TTC549 (cell line): ENCODE results near the gene JCHAIN.

Experiments used
- FAIRE-seq: peaks from 2 replicates; lab custom pipeline; 2012; peaks lifted over from hg19 to GRCh38; lab: Jason Lieb, UNC

The JCHAIN gene

DNA sequence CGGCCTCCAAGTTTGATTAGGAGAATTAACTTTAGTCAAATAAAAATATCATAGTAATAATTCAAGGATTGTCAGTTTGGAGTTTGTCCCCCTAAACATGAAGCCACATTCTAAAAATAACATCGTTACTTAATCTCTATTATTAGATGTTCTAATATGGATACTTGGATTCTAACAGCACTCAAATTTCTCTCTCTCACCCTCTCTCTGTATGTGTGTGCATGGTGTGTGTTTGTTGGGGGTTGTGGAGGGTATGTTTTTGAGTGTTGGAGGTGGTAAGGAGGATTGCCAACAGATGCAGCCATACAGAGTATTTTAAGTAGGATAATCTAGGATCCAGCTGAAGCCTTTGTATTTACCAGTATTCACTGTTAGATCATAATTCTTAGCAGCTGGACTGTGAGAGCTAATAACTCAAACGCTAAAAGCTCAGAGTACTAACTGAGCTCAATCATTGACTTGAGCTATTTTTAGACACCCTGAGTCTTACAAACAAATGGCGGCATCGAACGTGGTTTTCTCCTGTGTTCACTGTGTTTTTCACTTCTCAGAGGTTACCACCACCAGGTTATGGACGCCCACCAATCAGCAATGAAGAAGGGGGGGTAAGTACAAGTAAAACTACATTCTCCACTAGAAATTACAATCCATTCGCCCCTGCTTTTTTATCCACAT lies 28.9 kb downstream of the JCHAIN start:
- FAIRE-seq: no peak

DNA sequence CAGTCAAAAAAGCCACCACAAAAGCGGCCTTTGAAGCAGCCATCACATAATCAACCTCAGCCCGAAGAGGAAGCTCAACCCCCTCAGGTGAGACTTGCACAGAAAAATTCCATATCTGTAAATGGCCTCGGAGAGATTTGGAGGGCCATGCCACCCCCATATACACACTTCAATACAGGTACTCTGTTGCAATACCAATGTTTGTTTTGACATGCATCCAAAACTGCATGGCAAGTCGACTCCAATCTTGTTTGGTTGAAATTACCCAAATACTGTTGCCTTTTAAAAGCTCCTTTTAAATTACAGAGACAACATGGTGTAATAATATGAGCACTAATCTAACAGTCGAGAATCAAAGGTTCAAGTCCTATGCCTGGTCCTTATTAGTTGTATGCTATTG lies 31.8 kb downstream of the JCHAIN start:
- no peak for FAIRE-seq

DNA sequence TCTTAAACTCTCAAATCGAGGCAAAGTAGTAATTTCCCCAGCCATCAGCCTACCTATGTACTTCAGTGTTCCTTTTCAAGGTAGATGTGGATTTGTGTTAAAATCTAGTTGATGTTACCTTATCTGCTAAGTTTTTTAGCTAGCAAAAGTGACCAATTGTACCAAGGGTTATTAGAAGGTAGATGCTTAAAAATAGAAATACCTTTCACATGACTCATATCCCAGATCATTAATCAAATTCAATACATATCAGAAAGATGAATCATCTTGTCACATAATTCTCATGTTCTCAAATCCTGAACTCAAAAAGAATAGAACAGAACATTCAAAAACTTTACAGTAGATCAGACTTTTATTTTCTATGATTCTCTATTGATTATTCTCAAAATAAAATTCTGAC lies 34.3 kb downstream of the JCHAIN start:
- FAIRE-seq: no peak

DNA sequence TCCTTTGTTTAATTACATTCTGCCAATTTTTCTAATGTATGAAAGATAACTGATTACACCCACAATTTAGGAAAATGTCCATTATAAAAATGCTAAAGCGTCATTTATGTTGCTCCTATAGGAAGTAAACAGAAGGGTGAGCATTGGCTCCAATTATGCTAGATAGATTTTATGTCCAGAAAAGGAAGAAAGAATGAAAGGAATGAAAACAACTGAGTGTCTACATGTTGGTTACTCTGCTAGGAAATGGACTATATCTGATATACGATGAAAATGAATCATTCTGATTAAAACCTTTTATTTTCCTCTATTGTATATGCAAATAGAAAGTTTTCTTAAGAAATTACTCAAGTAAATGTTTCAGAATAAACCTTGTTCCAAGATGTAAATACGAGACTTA lies 36.1 kb downstream of the JCHAIN start:
- FAIRE-seq: no peak

DNA sequence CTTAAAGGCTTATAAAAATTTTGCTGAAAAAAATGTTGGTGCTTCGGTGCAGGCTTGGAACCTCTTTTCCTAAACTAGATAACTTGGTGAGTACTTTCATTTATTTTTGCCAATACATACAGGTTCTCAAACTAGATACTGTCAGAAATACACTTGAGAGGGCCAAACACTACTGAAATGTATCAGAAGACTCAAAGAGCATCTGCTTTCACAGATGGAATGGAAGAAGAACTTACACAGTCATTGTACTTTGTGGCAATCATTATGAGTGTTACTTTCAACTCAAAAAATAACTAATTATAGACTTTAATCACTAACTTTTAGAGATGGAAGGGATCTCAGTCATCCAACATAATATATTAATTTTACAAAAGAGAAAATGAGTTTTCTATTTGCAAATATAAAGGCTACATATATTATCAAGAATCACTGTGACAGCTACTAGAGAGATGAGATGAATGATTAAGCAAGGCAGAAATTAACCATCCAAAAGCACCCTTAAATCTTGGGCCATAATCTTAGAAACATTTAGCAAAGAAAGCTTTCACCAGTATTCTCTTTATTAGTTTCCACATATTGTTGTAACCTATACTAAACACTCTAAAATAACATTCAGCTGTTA lies 36.7 kb downstream of the JCHAIN start:
- FAIRE-seq: no peak

DNA sequence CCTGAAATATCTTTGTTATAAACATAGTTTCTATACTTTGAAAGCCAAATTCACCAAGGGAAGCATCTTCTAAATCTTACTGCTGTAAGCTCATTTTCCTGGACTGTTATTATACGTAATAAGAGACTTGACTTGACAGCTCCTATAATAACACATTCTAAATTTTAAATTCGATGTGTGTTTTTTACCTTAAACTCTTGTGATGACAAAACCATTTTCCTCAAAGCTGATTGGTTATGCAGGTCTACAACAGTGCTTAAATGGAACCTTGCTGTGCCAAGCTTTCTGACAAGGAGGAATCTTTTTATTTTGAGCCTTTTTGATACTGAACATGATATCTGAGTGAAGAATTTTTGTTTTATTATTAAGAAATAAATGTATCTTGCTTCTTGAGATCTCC lies 37.9 kb downstream of the JCHAIN start, which contains the start of gene ENAM:
Gene ENAM, plus strand, starts transcription at position 301 of the 400 bp plus-strand sequence. CDS start 757 bp downstream, outside the sequence.
- FAIRE-seq: no peak

DNA sequence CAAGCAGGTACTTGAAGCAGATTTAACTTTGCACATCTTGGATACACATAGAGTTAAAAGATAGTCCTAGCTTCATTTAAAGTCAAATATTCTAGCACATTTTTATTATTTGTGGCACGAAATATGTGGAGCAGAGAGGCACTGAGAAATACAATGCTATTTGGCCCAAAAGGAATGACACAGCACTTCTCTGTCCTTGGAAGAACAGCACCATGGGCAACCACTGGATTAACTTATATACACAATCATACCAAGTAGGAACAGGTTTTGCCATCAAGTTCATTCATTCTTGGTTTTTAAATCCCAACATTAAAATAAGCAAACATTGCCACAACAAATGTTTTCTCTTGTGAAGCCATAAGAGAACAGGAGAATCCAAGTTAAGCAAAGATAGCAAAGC lies 38.7 kb downstream of the JCHAIN start:
- no peak for FAIRE-seq

DNA sequence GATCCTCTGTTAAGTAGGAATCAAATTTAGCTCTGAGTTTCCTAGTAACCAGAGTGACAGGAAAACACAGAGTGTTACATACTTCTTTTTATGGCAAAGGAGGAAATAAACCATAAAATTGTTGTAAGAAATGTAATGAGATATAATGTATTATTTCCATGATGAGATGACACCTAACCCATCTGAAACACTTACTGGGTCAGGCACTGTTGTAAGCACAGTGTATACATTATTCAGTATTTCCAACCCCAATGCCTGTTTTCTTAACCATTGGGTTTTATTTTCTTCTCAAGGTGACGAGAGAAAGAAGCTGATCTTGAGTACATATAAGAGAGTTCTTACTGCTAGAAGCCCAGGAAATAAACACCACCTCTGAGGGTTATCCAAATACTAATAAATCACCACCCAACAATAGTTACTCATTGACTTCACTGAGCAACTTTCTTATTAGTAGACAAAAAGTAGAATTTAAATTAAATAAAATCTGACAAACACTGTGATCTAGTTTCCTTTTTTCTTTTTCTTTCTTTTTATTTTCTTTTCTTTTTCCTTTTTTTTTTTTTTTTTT lies 42.0 kb downstream of the JCHAIN start:
- no peak for FAIRE-seq

DNA sequence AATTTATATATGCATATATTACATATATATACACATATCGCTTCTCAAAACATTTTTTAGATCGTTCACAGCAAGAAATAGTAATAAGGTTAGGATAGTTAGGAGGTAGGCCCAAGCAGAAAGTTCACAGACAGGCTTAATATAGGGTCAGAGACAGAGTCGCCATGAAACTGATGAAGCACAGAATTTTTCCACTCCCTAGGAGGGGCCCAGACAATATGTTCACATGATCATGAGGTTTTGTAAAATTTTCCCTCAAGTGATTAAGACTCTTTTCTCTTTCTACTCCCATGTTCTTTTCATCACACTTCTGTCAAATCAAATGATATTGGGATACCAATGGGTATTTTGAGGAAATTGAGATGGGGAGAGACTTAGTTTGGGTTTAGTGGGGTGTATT lies 43.0 kb downstream of the JCHAIN start:
- FAIRE-seq: no peak

DNA sequence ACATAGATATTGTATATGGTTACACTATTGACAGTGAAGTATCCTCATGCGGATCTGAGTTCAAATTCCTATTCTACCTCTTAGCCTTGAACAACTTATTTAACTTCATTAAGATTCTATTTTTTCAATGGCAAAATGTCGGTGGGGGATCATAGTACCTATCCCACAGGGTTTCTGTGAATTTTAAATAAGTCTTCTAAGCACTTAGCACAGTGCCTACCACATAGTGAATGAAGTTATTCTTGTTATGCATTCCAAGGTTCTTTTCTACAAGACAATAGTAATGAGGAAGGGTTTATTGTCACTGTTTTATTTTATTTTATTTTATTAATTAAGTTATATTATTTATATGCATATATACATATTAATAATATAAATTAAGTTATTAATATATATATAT lies 46.5 kb downstream of the JCHAIN start:
- FAIRE-seq: no peak

DNA sequence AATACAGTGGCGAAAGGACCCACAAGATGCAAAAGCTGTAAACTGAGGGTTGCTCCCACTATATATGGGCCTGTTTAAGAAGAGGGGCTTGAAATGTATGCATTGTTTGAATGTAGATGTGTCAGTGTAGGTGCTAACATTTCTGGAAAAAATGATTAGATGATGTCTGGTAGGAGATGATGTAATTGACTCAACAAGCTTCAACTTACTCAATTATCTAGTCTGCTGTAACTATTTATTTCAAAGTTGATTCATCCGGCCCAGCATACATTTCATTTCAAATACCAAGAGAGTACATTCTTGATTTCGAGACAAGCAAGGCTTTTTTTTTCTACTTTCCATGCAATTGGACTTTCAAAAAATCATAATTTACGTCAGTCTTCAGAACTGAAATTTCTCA lies 47.0 kb downstream of the JCHAIN start:
- FAIRE-seq: no peak

DNA sequence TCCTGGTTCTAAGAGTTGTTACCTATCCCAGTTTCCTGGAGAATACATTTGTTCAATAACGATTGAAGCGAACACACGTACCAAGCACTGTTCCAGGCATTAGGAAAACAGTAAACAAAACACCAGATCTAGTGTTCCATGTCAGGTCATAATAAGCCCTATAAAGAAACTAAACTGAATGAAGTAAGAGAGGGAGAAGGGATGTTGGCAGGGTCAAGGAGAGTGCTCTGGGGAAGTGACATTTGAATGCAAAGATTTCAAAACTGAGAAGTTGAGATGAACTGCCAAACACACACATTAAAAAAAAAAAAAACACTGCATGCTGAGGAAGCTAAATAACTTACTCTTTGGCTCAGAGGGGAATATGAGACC lies 52.1 kb downstream of the JCHAIN start:
- FAIRE-seq: no peak

DNA sequence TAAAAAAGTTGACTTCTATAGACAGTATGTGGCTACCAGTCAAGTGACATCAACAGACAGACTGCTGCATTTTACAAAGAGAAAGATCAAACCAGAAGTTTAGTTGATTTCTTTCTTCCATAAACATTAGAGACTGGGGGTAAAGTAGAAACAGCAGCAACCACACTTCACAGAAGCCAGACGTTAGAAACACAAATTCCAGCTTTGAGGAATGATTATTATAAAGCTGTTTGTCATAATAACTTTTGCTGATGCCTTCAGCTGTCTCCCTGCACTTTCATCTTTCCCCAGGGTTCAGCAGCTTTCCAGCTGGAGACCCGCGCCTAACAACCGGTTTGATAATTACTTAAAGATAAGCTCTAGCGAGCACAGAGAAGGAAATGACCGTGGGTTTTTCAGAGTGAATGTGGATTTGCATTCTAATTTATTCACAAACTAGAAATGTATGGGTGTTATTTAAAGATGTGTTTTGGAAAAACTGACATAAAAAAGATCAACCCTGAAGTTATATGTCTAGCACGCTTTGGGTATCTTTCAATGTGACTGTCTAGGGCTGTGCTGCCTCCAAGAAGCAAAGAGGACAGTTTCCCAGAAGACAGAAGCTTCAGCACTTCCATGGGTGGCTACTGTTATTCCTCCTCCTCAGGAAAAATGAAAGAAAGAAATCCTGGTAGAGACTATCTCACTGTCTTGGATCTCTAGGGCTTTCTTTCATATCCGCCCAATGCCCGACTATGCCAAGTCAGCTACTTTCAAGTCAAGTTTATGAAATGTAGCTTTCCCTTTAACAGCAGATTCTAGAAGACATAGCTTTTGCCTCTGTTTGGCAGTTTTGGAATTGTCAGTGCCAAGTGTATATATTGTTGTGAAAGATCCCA lies 52.8 kb downstream of the JCHAIN start:
- no peak for FAIRE-seq

DNA sequence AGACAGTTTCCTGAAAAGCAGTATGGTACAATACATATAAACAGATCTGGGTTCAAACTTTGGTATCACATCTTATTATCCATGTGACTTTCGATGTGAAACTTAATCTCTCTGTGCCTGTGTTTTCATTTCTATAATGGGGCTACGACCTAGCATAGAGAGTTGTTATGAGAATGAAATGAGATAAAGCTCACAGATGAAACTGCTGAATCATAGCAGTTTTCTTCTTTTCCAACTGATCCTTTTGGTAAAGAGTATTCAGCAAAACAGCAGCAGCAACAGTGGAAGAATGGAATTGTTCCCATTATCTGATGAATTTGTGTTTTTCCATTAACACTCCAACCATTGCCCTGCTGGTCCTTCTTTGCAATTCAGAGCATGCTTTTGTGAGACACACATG lies 58.0 kb downstream of the JCHAIN start:
- FAIRE-seq: no peak

DNA sequence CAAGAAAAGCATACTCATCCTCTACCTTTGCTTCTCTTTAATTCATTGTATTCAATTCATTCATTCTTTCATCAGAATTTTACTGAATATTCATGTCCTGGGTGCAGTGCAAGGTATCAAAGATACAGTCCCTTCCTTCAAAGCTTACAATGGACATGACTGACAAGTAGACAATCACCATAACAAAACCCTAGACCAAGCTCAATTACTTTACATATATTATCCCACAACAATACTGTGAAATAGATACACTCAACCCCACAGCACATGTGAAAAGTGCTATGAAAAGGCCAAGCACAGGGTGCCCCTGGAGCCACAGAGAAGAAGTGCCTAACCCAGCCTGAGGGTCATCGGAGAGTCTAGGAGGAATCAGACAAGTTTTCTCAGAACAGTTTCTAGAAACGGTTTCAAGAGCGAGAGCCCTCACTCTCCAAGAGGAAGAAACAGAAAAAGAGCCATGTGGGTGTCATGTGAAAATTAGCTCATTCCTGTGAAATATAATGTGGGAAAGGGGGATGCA lies 58.9 kb downstream of the JCHAIN start:
- FAIRE-seq: no peak

DNA sequence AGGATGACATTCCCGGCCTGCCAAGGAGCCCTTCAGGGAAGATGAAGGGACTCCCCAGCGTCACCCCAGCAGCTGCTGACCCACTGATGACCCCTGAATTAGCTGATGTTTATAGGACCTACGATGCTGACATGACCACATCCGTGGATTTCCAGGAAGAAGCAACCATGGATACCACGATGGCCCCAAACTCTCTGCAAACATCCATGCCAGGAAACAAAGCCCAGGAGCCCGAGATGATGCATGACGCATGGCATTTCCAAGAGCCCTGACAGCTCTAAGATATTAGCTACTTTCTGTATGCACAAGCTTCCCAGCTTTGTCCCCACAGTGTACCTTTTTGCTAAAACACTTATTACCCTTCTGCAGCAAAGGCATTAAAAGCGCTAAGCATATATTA lies 59.8 kb downstream of the JCHAIN start:
- FAIRE-seq: no peak
